Inferior parietal cortex (tissue), 1 donor: Measurements from ENCODE around the gene NR1H3.
"Not testable (repeated sequence)": the region's sequence is repeated elsewhere in the genome, so short reads cannot be mapped to it uniquely, and the experiment has no call there.

Experiments
- DNase-seq: peaks from one replicate; pipeline ENCODE4 v3.0.0-alpha.2; 2016; ENCODE audit errors: extremely low spot score

The NR1H3 gene

GRCh38 chr11:47257517-47258316 is at the start of gene NR1H3:
Gene NR1H3, plus strand, starts transcription at chr11:47257996. Its CDS starts 1,221 bp downstream, at chr11:47259217.
- DNase-seq, result no peak

GRCh38 chr11:47208008-47208552 is 49.7 kb upstream of the NR1H3 start:
- DNase-seq, result not testable (repeated sequence)

GRCh38 chr11:47208628-47209027 is 49.2 kb upstream of the NR1H3 start:
- DNase-seq, result no peak

- DNase-seq, result no peak
These were observed 44.9 kb upstream of the NR1H3 start for GRCh38 chr11:47212938-47213337.

- DNase-seq, result peak; percentile 89
These were observed 43.7 kb upstream of the NR1H3 start for GRCh38 chr11:47213950-47214565.

- peak; percentile 39 for DNase-seq
These were observed 42.4 kb upstream of the NR1H3 start for GRCh38 chr11:47215366-47215910.

GRCh38 chr11:47216121-47216798 is 41.5 kb upstream of the NR1H3 start:
- DNase-seq, result peak; percentile 36

- no peak for DNase-seq
These were observed 37.4 kb upstream of the NR1H3 start for GRCh38 chr11:47220401-47220821.

GRCh38 chr11:47222696-47223095 is 35.1 kb upstream of the NR1H3 start:
- DNase-seq, result no peak

- DNase-seq, result no peak
These were observed 32.0 kb upstream of the NR1H3 start for GRCh38 chr11:47225552-47226400.

- DNase-seq, result no peak
These were observed 28.6 kb upstream of the NR1H3 start for GRCh38 chr11:47229161-47229560.

- DNase-seq, result no peak
These were observed 24.7 kb upstream of the NR1H3 start for GRCh38 chr11:47233051-47233450.

GRCh38 chr11:47233989-47234668 is 23.7 kb upstream of the NR1H3 start:
- no peak for DNase-seq

GRCh38 chr11:47234669-47235100 is 23.1 kb upstream of the NR1H3 start:
- DNase-seq, result no peak

GRCh38 chr11:47235163-47235562 is 22.6 kb upstream of the NR1H3 start:
- no peak for DNase-seq

GRCh38 chr11:47236482-47236881 is 21.3 kb upstream of the NR1H3 start:
- no peak for DNase-seq

GRCh38 chr11:47239852-47240251 is 17.9 kb upstream of the NR1H3 start:
- no peak for DNase-seq

- no peak for DNase-seq
These were observed 15.9 kb upstream of the NR1H3 start for GRCh38 chr11:47241841-47242301.

- no peak for DNase-seq
These were observed 15.1 kb upstream of the NR1H3 start for GRCh38 chr11:47242596-47243192.

- DNase-seq, result no peak
These were observed 14.3 kb upstream of the NR1H3 start for GRCh38 chr11:47243454-47243853.
